GM18526 (cell line): ENCODE measurements around the gene CD80.

Source experiments
- POLR2A ChIP-seq: IDR thresholded peaks from 3 replicates; pipeline ENCODE4 v1.6.1; 2011; ENCODE audit not compliant: insufficient read length; ENCODE audit errors: extremely low read depth

CD80 gene

DNA sequence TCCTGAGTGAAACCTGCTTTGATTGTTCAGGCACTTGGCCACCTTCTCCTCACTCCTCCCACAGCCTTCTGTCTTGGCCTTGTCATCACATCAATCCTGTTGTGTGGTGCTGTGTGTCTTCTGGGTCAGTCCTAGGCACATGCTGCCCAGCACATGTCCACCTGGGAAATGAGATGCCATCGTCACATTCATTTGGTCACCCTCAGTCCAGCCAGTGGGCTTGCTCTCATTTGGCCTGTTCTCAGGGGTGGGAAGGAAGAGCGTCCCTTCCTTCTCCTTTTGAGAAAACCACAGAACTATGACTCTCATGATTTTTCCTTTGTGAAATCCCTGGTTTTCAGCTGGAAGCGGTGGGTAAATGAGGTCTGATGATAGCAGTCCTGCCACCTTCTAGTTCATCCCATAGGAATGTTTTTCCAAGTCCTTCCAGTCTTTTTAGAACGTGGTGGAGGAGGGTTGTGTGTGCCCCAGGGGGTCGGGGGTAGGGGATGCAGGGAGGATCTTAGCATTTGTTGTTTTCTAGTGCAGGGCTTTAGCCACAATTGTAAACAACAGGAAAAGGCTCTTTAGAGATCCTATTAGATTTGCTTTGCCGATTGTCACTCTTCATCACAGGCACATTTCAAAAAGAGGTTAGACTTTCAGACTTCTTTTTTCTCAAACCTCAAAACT is 29.8 kb upstream of the CD80 start:
- no peak for TF ChIP-seq POLR2A

DNA sequence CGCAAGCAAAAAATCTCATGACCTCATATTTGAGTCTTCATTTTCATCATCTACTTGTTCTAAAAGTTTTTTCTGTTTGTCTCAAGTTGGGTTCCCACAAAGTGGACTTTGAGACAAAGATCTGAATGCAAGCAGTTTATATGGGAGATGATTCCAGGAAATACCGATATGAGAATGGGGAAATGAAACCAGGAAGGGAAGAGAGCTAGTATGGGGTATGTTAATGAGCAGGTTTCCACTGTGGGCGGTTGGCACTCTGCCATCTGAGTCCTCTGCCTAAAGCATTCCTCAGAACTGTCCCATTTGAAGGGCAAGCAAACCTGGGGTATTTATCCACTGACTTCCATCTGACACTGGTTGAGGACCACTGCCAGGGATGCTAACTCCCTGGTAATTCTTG is 28.7 kb upstream of the CD80 start:
- TF ChIP-seq POLR2A = no peak

DNA sequence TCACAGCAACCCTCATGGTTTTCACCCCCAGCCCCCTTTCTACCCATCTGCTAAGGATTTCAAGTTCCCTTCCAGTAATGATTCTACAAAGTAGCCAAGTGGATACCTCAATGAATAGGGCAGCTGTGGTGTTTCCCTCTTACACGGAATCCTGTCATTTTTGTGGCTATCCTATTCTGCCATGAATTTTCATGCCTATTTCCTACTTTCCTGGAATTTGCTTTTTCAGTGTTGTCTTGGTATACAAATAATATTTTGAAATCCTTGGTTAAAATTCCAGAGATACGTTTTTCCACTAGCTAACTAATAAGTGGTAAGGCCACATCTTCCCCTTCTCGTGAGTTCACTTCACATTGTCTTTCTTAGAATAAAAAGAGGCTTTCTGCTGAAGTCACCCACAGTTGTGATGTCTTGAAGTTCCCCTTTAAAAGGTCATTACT is 27.3 kb upstream of the CD80 start:
- no peak for TF ChIP-seq POLR2A

DNA sequence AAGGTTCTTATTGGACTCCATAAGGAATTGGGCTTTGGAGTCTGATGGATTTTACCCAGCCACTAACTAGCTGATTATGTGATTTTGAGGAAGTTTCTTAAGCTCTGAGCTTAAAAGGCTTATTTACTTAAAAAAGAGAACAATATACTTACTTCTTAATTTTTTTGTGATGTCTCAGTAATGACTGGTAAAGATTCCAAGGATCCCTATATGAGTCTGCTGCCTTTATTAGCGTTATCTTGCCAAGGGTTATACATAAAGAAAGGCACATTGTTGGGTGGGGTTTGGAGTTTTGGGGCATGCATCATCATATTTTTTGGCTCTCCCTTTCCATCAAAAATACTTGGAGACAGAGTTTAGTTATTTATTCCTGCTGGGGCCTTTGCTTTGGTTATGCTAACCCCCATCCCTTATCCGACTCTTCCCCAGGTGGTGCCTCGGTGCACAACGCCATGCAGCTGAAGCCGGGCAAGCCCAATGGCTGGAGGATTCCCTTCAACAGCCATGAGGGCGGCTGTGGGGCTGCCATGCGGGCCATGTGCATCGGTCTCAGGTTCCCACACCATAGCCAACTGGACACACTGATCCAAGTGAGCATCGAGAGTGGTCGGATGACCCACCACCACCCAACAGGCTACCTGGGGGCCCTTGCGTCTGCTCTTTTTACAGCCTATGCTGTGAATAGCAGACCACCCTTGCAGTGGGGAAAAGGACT is 26.6 kb upstream of the CD80 start:
- TF ChIP-seq POLR2A = no peak

DNA sequence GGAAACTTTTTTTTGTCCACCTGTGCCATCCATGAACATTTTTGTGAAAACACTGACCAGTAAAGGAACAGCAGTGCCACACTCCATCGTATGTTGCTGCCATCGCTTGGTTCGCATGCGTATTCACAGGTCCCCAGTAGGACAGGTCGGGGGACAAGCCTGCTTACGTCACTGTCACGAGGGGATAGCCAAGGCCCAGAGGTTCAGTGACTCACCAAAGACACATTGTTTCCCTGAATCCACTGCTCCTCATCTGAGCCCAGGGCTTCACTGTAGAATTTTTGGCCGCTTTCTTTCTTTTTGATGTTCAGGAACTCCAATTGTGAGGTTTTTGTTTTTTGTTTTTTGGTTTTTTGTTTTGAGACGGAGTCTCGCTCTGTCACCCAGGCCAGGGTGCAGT is 25.8 kb upstream of the CD80 start:
- no peak for TF ChIP-seq POLR2A

DNA sequence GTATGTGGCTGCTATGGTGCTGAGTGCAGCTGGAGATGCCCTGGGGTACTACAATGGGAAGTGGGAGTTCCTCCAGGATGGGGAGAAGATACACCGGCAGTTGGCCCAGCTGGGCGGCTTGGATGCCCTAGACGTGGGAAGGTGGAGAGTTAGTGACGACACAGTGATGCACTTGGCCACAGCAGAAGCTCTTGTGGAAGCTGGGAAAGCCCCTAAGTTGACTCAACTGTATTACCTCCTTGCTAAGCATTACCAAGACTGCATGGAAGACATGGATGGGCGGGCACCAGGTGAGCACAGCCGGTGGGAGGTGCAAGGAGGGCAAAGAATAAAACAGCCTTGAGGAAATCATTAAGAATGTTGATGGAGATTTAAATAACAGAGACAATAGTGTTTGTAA is 22.8 kb upstream of the CD80 start:
- TF ChIP-seq POLR2A = no peak

DNA sequence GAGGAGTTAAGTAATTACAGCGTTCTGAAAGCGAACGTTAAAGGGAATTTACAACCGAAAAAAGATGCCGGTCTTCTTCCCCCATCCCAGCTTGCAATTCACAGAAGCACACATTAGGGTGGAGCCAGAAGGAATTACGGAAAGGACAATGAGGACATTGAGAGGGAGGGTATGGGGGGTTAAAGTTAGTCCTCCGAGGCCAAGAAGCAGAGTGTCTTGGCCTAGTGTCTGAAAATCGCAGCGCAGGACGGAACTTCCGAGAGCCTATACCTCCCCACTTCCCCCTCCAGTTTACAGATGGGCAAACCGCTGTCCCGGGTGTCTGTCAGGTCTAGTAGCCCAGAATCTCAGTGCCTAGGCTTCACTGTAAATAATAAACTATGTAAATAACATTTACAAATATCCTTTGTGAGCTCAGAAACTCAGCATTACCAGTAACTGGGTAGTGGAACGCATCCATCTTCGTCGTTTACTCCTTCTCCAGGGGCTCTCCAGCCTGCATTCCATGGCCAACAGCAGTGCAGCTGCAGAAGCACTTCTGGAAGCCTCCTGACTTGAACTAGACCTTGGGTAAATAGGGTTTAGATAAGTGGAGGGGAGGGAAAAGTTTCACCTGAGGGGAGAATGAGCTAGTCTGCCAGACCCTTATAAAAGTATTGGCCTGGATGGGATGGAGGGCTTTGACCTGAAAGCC is 20.8 kb upstream of the CD80 start:
- peak; percentile 62 for TF ChIP-seq POLR2A

DNA sequence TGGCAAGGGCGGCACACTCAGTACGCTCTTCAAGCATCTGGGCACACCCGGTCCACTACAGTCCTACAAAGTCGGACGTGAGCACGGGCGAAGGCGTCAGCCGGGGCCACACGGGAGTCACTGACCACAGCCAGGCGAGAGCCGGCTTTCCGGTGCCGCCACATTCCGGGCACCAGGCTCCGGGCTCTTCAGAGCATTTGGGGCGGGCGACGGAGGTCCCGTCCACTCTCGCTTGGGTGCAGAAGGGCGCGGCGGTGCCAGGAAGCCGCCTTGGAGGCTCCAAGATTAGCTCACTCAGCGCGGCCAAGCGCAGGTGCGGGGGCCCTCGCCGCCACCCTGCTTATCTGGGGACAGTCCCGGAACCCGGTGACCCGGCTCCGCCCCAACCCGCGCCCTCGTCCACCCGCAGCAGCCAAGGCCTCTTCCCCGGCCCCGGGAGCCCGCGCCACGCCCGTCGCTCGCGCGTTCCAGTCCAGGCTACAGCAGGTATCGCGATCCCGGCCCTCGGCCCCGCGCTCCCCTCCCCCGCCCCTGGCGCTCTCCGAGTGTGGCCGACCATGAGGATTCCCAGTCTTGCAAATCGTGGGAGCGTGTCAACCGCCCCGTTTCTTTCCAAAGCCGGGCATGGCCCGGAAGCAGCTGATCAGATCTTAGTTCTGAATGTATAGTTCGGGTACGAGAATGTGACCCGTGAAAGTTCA is 20.1 kb upstream of the CD80 start, which contains the start of gene ADPRH:
TSS of gene ADPRH (plus strand) at position 127 of the 701 bp plus-strand sequence. CDS start 2,678 bp downstream, outside the sequence.
- TF ChIP-seq POLR2A = peak; percentile 62

DNA sequence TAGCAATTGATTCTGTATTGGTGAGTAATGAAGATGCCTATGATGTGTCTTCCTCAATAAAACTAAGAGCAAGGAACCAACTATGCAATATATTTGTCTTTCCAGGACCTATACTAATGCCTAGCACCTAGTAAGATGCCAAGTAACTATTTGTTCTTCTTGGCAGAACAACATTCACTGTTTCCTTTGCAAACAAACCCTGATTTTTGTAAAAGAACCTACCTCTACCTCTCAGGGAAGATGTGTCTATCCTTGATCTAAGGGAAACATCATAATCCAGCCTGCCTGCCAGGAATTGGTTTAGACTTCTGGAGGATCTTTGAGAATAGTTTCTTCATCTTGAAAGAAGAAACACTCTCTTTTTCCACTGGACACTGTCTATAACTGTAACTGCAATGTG is 16.1 kb upstream of the CD80 start:
- TF ChIP-seq POLR2A = no peak

DNA sequence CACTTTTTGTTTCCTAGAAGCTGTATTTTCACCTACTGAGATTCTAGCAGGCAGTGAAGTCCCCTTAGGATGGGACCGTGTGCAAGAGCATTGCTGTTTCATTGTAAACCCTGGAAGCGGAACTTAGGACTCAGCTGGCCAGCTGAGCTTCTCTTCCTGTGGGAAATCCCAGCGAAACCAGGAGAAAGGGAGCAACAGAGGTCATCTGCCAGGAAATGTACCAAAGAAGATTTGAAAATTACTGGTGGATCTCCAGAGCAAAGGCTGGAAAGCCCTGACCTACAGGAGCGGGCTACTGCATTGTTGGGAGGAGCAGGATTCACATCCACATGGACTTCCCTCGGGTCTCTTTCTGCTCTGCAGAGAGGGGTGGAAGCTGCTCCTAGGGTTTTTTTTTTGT is 12.3 kb upstream of the CD80 start:
- no peak for TF ChIP-seq POLR2A

DNA sequence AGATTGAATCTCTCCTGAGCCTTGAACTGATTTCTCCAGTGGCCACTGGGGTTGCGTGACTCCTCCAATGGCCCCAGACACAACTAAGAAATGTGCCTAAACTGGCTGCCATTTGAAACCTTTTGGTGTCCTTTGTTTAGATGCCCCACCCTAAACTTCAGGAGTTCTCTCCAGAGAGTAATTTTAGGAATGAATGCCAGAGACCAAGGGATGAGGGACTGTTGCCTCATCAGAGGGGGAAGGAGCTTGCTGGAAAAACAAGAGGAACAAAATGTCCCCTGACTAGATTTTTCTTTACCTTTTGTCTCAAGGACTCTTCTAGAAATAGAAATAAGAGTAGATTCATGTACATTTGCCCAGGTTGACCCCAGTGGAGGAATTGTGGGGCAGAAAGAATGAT is 11.8 kb upstream of the CD80 start:
- TF ChIP-seq POLR2A = no peak

DNA sequence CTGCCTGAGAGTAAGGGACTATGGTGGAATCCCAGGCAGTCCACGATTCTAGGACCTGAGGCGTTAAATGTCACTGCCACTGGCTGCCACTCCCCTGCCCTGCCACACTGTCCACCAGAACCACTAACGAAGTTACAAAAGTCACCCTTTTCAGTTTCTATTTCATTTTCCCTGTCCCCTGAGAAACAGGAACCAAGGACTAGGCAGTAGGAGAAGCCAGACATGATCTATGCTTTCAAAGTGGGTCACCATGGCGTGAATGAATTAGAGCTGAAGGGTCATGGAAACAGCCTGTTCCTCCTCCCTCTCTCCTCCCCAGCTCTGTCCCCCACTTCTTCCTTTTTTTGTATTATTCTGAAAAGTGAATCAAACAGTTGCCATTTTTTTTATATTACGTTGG is 10.8 kb upstream of the CD80 start:
- no peak for TF ChIP-seq POLR2A

DNA sequence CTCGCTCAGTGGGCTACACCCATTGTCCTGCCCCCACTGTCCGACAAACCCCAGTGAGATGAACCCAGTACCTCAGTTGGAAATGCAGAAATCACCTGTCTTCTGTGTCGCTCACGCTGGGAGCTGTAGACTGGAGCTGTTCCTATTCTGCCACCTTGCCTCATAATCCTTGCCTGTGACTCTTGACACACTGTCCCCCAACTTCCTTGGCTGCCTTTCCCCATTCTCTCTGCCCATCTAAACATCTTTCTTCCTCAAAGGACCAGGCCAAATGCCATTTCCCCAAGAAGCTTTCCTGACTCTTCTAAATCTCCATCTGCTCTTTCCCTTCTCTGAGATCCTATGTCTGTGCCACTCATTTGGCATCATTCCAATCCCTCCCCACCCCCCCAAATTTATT is 9.7 kb upstream of the CD80 start:
- no peak for TF ChIP-seq POLR2A

DNA sequence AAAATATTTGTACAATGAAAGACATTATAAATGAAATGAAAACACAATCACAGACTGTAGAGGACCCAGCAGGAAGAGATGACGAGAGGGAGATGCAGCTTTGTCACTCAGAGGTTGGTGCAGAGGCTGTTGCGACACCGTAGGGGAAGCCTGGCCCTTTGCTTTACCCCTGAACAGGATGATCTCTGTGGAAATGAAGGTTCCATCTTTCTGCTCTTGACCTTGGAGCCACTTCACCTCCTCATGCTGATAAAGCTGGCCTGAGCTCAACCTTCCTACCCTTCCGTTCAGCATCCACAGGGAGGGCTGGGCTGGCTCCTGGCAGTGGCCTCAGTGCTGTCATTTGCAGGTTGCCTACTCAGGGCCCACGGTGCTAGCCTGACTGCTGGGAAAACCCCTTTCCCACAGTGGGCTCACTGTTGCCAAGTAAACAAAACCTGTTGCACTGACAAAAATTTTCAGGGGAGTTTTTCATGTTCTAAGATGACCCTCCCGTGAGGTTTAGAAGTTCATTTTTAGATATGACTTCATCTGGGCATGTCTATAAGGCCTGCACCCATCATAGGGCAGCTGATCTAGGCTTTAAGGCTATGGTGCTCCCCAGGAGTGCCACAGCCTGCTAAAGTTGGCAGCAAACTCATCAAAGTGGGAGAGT is 3.0 kb upstream of the CD80 start:
- TF ChIP-seq POLR2A = peak; percentile 61

DNA sequence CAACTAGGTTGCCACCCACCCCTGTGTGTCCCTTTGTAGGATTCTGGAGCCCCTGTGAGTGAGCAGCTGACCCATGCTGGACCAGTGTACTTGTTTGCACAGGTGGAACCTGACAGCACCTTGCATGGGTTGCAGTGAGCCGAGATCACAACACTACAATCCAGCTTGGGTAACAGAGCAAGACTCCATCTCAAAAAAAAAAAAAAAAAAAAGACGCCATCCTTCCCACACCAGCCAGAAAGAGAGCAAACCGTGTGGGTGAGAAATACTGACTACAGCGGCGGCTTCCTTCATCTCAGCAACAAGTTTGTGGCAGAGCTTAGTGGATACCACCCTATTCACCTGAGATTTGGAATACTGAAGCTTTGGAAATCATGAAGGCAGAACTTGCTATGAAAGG is 746 bp upstream of the CD80 start:
- TF ChIP-seq POLR2A = no peak
